DLD1 (cell line): ENCODE measurements around the gene MYMX.

Experiments used
- in situ Hi-C: cut with HindIII; loops from 2 replicates; pipeline ENCODE4 v1.10.0; 2017; ENCODE audit warnings: low sequenced_read_pairs

The MYMX gene

GRCh38 chr6:44230034-44230675 is 13.4 kb downstream of the MYMX start:
- in situ Hi-C loops = loop anchor here (25.0 kb wide), 1 partner anchor 118 kb away; no protein-coding TSS in a partner anchor

DNA sequence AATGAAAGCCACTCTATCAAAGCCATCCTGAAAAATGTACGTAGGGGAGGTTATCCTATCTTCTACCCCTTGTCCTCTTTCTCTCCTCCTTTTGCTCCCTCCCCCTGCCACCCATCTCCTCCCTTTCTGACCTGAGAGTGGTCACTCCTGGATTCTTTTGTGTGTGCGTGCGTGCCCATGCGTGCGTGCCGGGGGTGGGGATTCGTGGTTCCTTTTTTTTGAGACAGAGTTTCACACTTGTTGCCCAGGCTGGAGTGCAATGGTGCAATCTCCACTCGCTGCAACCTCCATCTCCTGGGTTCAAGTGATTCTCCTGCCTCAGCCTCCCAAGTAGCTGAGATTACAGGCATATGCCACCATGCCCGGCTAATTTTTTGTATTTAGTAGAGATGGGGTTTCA is 14.7 kb downstream of the MYMX start:
- in situ Hi-C loops = loop anchor here (25.0 kb wide), 1 partner anchor 119 kb away; no protein-coding TSS in a partner anchor

- in situ Hi-C loops = loop anchor here (25.0 kb wide), 1 partner anchor 121 kb away; no protein-coding TSS in a partner anchor
Measured at GRCh38 chr6:44232676-44233566, 16.2 kb downstream of the MYMX start.

DNA sequence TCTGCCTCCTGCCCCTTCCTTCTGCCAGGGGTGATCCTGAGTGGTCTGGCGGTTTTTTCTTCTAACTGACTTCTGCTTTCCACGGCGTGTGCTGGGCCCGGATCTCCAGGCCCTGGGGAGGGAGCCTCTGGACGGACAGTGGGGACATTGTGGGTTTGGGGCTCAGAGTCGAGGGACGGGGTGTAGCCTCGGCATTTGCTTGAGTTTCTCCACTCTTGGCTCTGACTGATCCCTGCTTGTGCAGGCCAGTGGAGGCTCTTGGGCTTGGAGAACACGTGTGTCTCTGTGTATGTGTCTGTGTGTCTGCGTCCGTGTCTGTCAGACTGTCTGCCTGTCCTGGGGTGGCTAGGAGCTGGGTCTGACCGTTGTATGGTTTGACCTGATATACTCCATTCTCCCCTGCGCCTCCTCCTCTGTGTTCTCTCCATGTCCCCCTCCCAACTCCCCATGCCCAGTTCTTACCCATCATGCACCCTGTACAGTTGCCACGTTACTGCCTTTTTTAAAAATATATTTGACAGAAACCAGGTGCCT is 16.9 kb downstream of the MYMX start:
- in situ Hi-C loops = loop anchor here (25.0 kb wide), 1 partner anchor 121 kb away; no protein-coding TSS in a partner anchor

DNA sequence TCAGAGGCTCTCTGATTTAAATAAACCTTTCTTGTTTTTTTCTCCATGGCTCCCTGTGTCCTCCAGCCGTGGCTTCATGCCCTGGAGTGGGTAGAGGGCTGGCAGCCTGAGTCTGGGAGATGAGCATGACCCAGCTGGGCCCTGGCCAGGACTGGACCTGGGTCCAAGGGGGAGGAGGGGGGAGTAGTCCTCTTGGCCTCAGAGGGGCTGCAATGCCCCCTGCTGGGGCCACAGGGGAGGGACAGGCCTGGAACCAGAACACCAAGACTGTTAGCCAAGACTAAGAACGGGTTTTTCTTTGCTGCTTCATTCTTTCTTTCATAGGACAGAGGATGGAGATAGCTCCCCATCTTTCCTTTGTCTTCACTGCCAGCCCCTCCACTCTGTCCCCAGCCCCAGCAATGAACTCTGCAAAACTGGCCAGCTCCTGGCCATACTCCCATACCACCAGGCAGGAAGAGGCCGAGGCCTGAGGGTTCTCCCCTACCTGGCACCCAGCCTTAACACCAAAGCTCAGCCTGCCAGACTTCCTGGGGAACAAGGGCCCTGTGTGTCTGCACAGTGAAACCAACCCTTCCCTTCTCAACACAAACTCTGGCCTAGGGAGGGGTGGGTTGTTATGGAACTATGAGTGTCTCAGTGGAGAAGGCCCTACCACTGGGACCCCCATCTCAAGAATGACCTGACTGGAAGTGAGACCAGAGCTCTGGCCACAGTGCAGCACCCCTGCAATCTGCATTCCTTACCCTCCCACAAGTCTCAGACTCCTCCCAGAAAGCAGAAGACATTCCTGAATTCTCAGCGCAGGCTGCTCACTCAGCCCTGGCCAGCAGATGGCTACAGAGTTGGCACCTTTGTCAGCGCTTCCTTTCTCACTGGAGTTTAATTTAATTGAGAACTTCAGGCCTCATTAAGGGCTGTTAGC is 17.6 kb downstream of the MYMX start:
- in situ Hi-C loops = loop anchor here (25.0 kb wide), 1 partner anchor 122 kb away; no protein-coding TSS in a partner anchor

GRCh38 chr6:44235269-44235668 is 18.5 kb downstream of the MYMX start:
- in situ Hi-C loops = loop anchor here (25.0 kb wide), 1 partner anchor 123 kb away; no protein-coding TSS in a partner anchor

- in situ Hi-C loops = loop anchor here (25.0 kb wide), 1 partner anchor 124 kb away; no protein-coding TSS in a partner anchor
Measured at GRCh38 chr6:44235891-44236516, 19.3 kb downstream of the MYMX start.

DNA sequence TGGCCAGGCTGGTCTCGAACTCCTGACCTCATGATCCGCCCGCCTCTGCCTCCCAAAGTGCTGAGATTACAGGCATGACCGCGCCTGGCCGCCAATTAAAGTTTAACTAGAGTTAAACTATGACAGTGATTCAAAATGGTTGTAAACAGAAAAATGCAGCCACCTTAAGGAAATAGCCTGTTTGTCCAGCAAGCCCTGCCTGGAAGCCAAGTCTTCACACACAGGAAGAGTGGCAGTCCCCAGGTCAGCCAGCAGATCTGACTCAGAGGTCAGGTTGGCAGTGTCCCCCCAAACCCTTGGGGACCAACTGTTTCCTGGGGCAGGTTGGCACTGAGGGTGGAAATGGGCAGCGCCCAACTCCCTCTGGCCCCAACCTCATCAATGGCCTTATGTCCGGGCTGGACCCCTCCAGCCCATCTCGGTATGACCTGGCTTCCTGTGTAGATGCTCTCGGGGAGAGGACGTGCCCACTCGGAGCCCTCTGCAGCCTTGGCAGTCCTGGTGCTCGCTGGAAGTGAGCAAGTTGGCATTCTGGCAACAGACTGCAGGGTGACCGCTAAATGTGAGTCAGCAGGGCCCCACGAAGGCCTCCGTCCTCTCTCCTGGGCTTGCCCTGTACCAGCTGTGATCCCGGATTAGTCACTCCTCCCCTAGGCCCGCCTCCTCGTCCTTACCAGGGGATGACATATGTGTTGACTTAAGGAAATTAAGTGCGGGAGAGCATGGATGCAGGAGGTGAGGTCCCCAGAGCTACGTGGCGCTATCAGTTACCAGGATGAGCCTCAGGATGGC is 20.5 kb downstream of the MYMX start:
- in situ Hi-C loops = loop anchor here (25.0 kb wide), 1 partner anchor 125 kb away; no protein-coding TSS in a partner anchor

- in situ Hi-C loops = loop anchor here (25.0 kb wide), 1 partner anchor 126 kb away; no protein-coding TSS in a partner anchor
Measured at GRCh38 chr6:44237813-44238433, 21.2 kb downstream of the MYMX start.

GRCh38 chr6:44238687-44239350 is 22.1 kb downstream of the MYMX start:
- in situ Hi-C loops = loop anchor here (25.0 kb wide), 1 partner anchor 127 kb away; no protein-coding TSS in a partner anchor

- in situ Hi-C loops = loop anchor here (25.0 kb wide), 1 partner anchor 131 kb away; no protein-coding TSS in a partner anchor
Measured at GRCh38 chr6:44243345-44243744, 26.6 kb downstream of the MYMX start.

- in situ Hi-C loops = loop anchor here (25.0 kb wide), 1 partner anchor 133 kb away; no protein-coding TSS in a partner anchor
Measured at GRCh38 chr6:44245391-44245911, 28.7 kb downstream of the MYMX start.

DNA sequence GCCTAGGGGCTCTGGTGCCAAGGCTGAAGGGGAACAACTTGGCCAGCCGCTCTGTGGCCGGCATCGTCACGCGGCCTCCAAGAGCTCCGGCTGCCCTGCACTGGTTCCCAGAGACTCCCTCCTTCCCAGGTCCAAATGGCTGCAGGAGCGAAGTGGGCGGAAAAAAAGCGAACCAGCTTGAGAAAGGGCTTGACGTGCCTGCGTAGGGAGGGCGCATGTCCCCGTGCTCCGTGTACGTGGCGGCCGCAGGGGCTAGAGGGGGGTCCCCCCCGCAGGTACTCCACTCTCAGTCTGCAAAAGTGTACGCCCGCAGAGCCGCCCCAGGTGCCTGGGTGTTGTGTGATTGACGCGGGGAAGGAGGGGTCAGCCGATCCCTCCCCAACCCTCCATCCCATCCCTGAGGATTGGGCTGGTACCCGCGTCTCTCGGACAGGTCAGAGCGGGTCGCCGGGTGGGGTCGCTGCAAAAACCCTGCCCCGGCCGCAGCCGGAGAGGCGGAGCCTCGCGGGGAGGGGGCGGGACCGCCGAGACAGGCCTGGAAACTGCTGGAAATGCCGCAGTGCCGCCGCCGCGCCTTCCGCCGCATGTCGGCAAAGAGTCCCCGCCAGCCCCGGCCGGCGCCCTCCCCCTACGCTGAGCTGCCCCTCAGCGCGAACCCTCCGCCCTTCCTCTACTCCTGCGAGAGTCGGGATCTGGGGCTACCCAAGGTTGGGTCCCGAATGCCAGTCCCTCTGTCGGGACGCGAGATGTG is 29.4 kb downstream of the MYMX start:
- in situ Hi-C loops = loop anchor here (25.0 kb wide), 1 partner anchor 134 kb away; no protein-coding TSS in a partner anchor

GRCh38 chr6:44246663-44247337 is 30.1 kb downstream of the MYMX start, which contains the start of gene HSP90AB1:
Gene HSP90AB1, plus strand, starts transcription at chr6:44247101. Its CDS starts 1,529 bp downstream, at chr6:44248630.
- in situ Hi-C loops = loop anchor here (25.0 kb wide), 1 partner anchor 134 kb away; no protein-coding TSS in a partner anchor

DNA sequence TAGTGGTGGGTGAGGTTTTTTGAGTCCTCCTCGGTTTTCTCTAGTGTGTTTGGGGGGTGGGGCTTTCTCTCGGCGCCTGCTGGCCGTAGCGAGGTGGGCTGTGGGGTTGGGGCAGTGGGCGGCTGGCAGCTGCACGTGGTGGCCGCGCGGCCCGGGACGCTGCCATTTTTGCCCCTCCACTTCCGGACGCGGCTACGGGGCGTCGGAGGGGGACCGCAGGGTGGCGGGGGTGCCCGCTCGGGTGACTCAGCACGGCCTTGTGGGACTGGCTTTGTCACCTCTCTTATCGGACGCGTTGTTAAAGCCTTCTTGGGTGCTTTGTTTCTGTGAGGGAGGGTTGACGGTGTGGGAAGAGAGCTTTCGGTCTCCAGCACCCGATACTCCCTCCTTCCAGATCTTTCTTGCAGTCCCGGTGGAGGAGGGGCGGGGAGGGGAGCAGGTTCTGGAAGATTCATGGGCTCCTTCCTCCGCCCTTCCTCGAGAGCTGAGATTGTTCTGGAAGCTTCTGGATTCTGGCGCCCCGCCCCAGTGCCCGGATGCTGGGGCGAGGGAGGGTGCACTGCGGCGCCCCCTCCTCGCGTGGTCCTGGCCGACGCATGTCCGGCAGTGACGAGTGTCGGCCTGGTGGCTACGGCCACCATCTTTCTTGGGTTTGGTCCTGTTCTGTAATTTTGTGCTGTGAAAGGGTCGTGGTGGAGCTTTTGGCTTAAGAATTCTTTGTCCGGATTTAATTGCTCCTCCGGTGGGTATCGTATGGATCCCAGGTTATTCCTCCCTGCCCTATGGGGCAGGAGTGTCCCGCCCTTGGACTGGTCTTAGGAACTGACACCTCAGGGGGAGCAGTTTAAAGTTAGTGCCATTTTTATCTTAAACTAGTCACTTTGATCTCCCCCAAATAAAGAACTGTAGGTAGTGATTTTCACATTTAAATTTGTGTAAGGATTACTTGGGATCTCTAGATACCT is 30.9 kb downstream of the MYMX start:
- in situ Hi-C loops = loop anchor here (25.0 kb wide), 1 partner anchor 135 kb away; no protein-coding TSS in a partner anchor
